ENCODE data around the gene IGFBP7.
"Not testable (repeated sequence)": the region's sequence is repeated elsewhere in the genome, so short reads cannot be mapped to it uniquely, and the experiment has no call there.

IGFBP7 gene

GRCh38 chr4:57068237-57068981 is 41.8 kb downstream of the IGFBP7 start:
- Histone ChIP-seq H3K4me1 (ENCODE audit: insufficient read depth, low read length) (no peaks in the 10 kb centered on the region), H3K27me3 (ENCODE audit: insufficient read depth, low read length) (no peaks in the 10 kb centered on the region), H3K27ac (ENCODE audit: low read depth, low read length) (no peak overlapping the region), H3K36me3 (ENCODE audit: insufficient read depth, low read length) (no peaks in the 10 kb centered on the region), H3K9ac (ENCODE audit: low read depth, low read length) (no peak overlapping the region), H3K9me3 (ENCODE audit: insufficient read depth, low read depth, low read length) (no peaks in the 10 kb centered on the region), H3K4me3 (ENCODE audit: low read length) (no peak overlapping the region)
- WGBS, result 88% methylated on average over 8 of the region's 8 CpGs

- 90% methylated on average over 5 of the region's 5 CpGs for WGBS
- no peak overlapping the region for H3K9ac ChIP-seq (ENCODE audit: low read depth, low read length)
- no peaks in the 10 kb centered on the region for H3K9me3 ChIP-seq (ENCODE audit: insufficient read depth, low read depth, low read length)
- no peaks in the 10 kb centered on the region for H3K27me3 ChIP-seq (ENCODE audit: insufficient read depth, low read length)
- no peaks in the 10 kb centered on the region for H3K4me1 ChIP-seq (ENCODE audit: insufficient read depth, low read length)
- H3K4me3 ChIP-seq (ENCODE audit: low read length), result no peak overlapping the region
- no peak overlapping the region for H3K27ac ChIP-seq (ENCODE audit: low read depth, low read length)
- H3K36me3 ChIP-seq (ENCODE audit: insufficient read depth, low read length), result no peaks in the 10 kb centered on the region
Measured at GRCh38 chr4:57065730-57066482, 44.3 kb downstream of the IGFBP7 start.

- 92% methylated on average over 20 of the region's 20 CpGs for WGBS
- Histone ChIP-seq H3K27me3 (ENCODE audit: insufficient read depth, low read length) (no peaks in the 10 kb centered on the region), H3K9me3 (ENCODE audit: insufficient read depth, low read depth, low read length) (no peaks in the 10 kb centered on the region), H3K36me3 (ENCODE audit: insufficient read depth, low read length) (no peaks in the 10 kb centered on the region), H3K9ac (ENCODE audit: low read depth, low read length) (no peak overlapping the region), H3K4me1 (ENCODE audit: insufficient read depth, low read length) (no peaks in the 10 kb centered on the region), H3K4me3 (ENCODE audit: low read length) (no peak overlapping the region), H3K27ac (ENCODE audit: low read depth, low read length) (no peak overlapping the region)
Measured at GRCh38 chr4:57064811-57065711, 45.1 kb downstream of the IGFBP7 start.

- WGBS, result 73% methylated on average over 2 of the region's 2 CpGs
- Histone ChIP-seq H3K36me3 (ENCODE audit: insufficient read depth, low read length) (no peaks in the 10 kb centered on the region), H3K27ac (ENCODE audit: low read depth, low read length) (no peak overlapping the region), H3K9me3 (ENCODE audit: insufficient read depth, low read depth, low read length) (no peaks in the 10 kb centered on the region), H3K4me3 (ENCODE audit: low read length) (no peak overlapping the region), H3K27me3 (ENCODE audit: insufficient read depth, low read length) (no peaks in the 10 kb centered on the region), H3K4me1 (ENCODE audit: insufficient read depth, low read length) (no peaks in the 10 kb centered on the region), H3K9ac (ENCODE audit: low read depth, low read length) (no peak overlapping the region)
Measured at GRCh38 chr4:57064120-57064519, 46.1 kb downstream of the IGFBP7 start.

GRCh38 chr4:57063518-57063917 is 46.7 kb downstream of the IGFBP7 start:
- no CpG with 5 or more reads among the region's 1 CpG for WGBS
- Histone ChIP-seq H3K27ac (ENCODE audit: low read depth, low read length) (no peak overlapping the region), H3K4me1 (ENCODE audit: insufficient read depth, low read length) (no peaks in the 10 kb centered on the region), H3K9me3 (ENCODE audit: insufficient read depth, low read depth, low read length) (no peaks in the 10 kb centered on the region), H3K27me3 (ENCODE audit: insufficient read depth, low read length) (no peaks in the 10 kb centered on the region), H3K4me3 (ENCODE audit: low read length) (no peak overlapping the region), H3K9ac (ENCODE audit: low read depth, low read length) (no peak overlapping the region), H3K36me3 (ENCODE audit: insufficient read depth, low read length) (no peaks in the 10 kb centered on the region)

- Histone ChIP-seq H3K4me3 (ENCODE audit: low read length) (no peak overlapping the region), H3K4me1 (ENCODE audit: insufficient read depth, low read length) (no peaks in the 10 kb centered on the region), H3K27ac (ENCODE audit: low read depth, low read length) (no peak overlapping the region), H3K36me3 (ENCODE audit: insufficient read depth, low read length) (no peaks in the 10 kb centered on the region), H3K27me3 (ENCODE audit: insufficient read depth, low read length) (no peaks in the 10 kb centered on the region), H3K9me3 (ENCODE audit: insufficient read depth, low read depth, low read length) (no peaks in the 10 kb centered on the region), H3K9ac (ENCODE audit: low read depth, low read length) (no peak overlapping the region)
- 88% methylated on average over 5 of the region's 5 CpGs for WGBS
Measured at GRCh38 chr4:57061395-57061794, 48.8 kb downstream of the IGFBP7 start.

- not testable (repeated sequence) for H3K4me3 ChIP-seq (ENCODE audit: low read length); H3K36me3 ChIP-seq (ENCODE audit: insufficient read depth, low read length); H3K27me3 ChIP-seq (ENCODE audit: insufficient read depth, low read length); H3K4me1 ChIP-seq (ENCODE audit: insufficient read depth, low read length); H3K9me3 ChIP-seq (ENCODE audit: insufficient read depth, low read depth, low read length); H3K27ac ChIP-seq (ENCODE audit: low read depth, low read length); H3K9ac ChIP-seq (ENCODE audit: low read depth, low read length)
- WGBS, result 91% methylated on average over 6 of the region's 6 CpGs
Measured at GRCh38 chr4:57060717-57061067, 49.5 kb downstream of the IGFBP7 start.

- Histone ChIP-seq H3K27me3 (ENCODE audit: insufficient read depth, low read length) (no peaks in the 10 kb centered on the region), H3K36me3 (ENCODE audit: insufficient read depth, low read length) (no peaks in the 10 kb centered on the region), H3K4me1 (ENCODE audit: insufficient read depth, low read length) (no peaks in the 10 kb centered on the region), H3K27ac (ENCODE audit: low read depth, low read length) (no peak overlapping the region), H3K9me3 (ENCODE audit: insufficient read depth, low read depth, low read length) (no peaks in the 10 kb centered on the region), H3K4me3 (ENCODE audit: low read length) (no peak overlapping the region), H3K9ac (ENCODE audit: low read depth, low read length) (no peak overlapping the region)
- 95% methylated on average over 6 of the region's 6 CpGs for WGBS
Measured at GRCh38 chr4:57059890-57060716, 50.1 kb downstream of the IGFBP7 start.

GRCh38 chr4:57055886-57056285 is 54.3 kb downstream of the IGFBP7 start:
- Histone ChIP-seq H3K36me3 (ENCODE audit: insufficient read depth, low read length) (no peaks in the 10 kb centered on the region), H3K9me3 (ENCODE audit: insufficient read depth, low read depth, low read length) (no peaks in the 10 kb centered on the region), H3K4me1 (ENCODE audit: insufficient read depth, low read length) (no peaks in the 10 kb centered on the region), H3K4me3 (ENCODE audit: low read length) (no peak overlapping the region), H3K9ac (ENCODE audit: low read depth, low read length) (no peak overlapping the region), H3K27me3 (ENCODE audit: insufficient read depth, low read length) (no peaks in the 10 kb centered on the region), H3K27ac (ENCODE audit: low read depth, low read length) (no peak overlapping the region)
- 77% methylated on average over 14 of the region's 14 CpGs for WGBS

GRCh38 chr4:57053508-57053907 is 56.7 kb downstream of the IGFBP7 start:
- Histone ChIP-seq H3K4me1 (ENCODE audit: insufficient read depth, low read length) (no peaks in the 10 kb centered on the region), H3K9ac (ENCODE audit: low read depth, low read length) (no peak overlapping the region), H3K27ac (ENCODE audit: low read depth, low read length) (no peak overlapping the region), H3K9me3 (ENCODE audit: insufficient read depth, low read depth, low read length) (no peaks in the 10 kb centered on the region), H3K27me3 (ENCODE audit: insufficient read depth, low read length) (no peaks in the 10 kb centered on the region), H3K36me3 (ENCODE audit: insufficient read depth, low read length) (no peaks in the 10 kb centered on the region), H3K4me3 (ENCODE audit: low read length) (no peak overlapping the region)
- 80% methylated on average over 5 of the region's 5 CpGs for WGBS
